Measurements from ENCODE around the gene B3GALT6.

GRCh38 chr1:1223321-1223720 is 8.7 kb upstream of the B3GALT6 start:
- TF ChIP-seq ATF2 (tag by site-specific recombination; IDR thresholded peaks at IDR 0.05; ENCODE audit: low read depth) (no peak), CTCF (tag by site-specific recombination; IDR thresholded peaks at IDR 0.05) (no peak), ZNF768 (tag by site-specific recombination; IDR thresholded peaks at IDR 0.05) (no peak), MEIS1 (CRISPR knock-in tag; IDR thresholded peaks at IDR 0.05; ENCODE audit: borderline replicate concordance) (no peak), ZNF239 (tag by site-specific recombination; IDR thresholded peaks at IDR 0.05) (no peak), ZBTB21 (tag by site-specific recombination; IDR thresholded peaks at IDR 0.05) (no peak)
- TF ChIP-seq, protein P1, sequence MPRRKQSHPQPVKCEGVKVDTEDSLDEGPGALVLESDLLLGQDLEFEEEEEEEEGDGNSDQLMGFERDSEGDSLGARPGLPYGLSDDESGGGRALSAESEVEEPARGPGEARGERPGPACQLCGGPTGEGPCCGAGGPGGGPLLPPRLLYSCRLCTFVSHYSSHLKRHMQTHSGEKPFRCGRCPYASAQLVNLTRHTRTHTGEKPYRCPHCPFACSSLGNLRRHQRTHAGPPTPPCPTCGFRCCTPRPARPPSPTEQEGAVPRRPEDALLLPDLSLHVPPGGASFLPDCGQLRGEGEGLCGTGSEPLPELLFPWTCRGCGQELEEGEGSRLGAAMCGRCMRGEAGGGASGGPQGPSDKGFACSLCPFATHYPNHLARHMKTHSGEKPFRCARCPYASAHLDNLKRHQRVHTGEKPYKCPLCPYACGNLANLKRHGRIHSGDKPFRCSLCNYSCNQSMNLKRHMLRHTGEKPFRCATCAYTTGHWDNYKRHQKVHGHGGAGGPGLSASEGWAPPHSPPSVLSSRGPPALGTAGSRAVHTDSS (tag by site-specific recombination; IDR thresholded peaks at IDR 0.05): no peak
